Measurements from ENCODE around the gene AMIGO3.
A peak's percentile ranks its signal among the peaks of the same experiment; 100 is the strongest.
"Not testable (repeated sequence)": the region's sequence is repeated elsewhere in the genome, so short reads cannot be mapped to it uniquely, and the experiment has no call there.

AMIGO3 gene

GRCh38 chr3:49707113-49707480 is 12.4 kb downstream of the AMIGO3 start:
- DNase-seq = no peak

GRCh38 chr3:49706456-49707112 is 12.9 kb downstream of the AMIGO3 start:
- DNase-seq = no peak

- no peak for DNase-seq
Measured at GRCh38 chr3:49705390-49705960, 14.0 kb downstream of the AMIGO3 start.

GRCh38 chr3:49704629-49705028 is 14.9 kb downstream of the AMIGO3 start:
- DNase-seq = no peak

GRCh38 chr3:49703956-49704355 is 15.5 kb downstream of the AMIGO3 start:
- no peak for DNase-seq

GRCh38 chr3:49703443-49703927 is 16.0 kb downstream of the AMIGO3 start:
- peak; percentile 71 for DNase-seq

GRCh38 chr3:49702672-49703071 is 16.8 kb downstream of the AMIGO3 start:
- no peak for DNase-seq

GRCh38 chr3:49701388-49702077 is 18.0 kb downstream of the AMIGO3 start:
- DNase-seq = no peak

GRCh38 chr3:49700453-49701128 is 18.9 kb downstream of the AMIGO3 start:
- no peak for DNase-seq

GRCh38 chr3:49700014-49700413 is 19.5 kb downstream of the AMIGO3 start:
- DNase-seq = no peak

- DNase-seq = no peak
Measured at GRCh38 chr3:49699281-49699979, 20.1 kb downstream of the AMIGO3 start.

GRCh38 chr3:49695350-49696015 is 24.0 kb downstream of the AMIGO3 start:
- DNase-seq = not testable (repeated sequence)

- not testable (repeated sequence) for DNase-seq
Measured at GRCh38 chr3:49694409-49695070, 24.9 kb downstream of the AMIGO3 start.

- DNase-seq = not testable (repeated sequence)
Measured at GRCh38 chr3:49691481-49691880, 28.0 kb downstream of the AMIGO3 start.

- DNase-seq = not testable (repeated sequence)
Measured at GRCh38 chr3:49690856-49691255, 28.6 kb downstream of the AMIGO3 start.

- DNase-seq = not testable (repeated sequence)
Measured at GRCh38 chr3:49689908-49690624, 29.4 kb downstream of the AMIGO3 start.

- DNase-seq = peak; percentile 94
Measured at GRCh38 chr3:49689046-49689907, 30.2 kb downstream of the AMIGO3 start, which contains the start of the genes MST1 and RNF123. Gene MST1, minus strand, starts transcription at chr3:49689474. Its CDS starts 783 bp downstream, at chr3:49688691. Gene RNF123, plus strand, starts transcription at chr3:49689557. Its CDS starts 1,609 bp downstream, at chr3:49691166.

- DNase-seq = not testable (repeated sequence)
Measured at GRCh38 chr3:49688338-49689045, 31.0 kb downstream of the AMIGO3 start.

- DNase-seq = not testable (repeated sequence)
Measured at GRCh38 chr3:49687424-49687795, 32.1 kb downstream of the AMIGO3 start.
